Measurements from ENCODE around the gene CAMKK1. TPM values are rescaled to one million over a fixed set of nuclear protein-coding genes. Genes with fewer than 3 reads are reported as not detected.

Gene CAMKK1
- polyA plus RNA-seq, 1 donor (not counting 4 experiments of a cell fraction or from before 2014, with no cell fraction given), result 2.5 TPM

DNA sequence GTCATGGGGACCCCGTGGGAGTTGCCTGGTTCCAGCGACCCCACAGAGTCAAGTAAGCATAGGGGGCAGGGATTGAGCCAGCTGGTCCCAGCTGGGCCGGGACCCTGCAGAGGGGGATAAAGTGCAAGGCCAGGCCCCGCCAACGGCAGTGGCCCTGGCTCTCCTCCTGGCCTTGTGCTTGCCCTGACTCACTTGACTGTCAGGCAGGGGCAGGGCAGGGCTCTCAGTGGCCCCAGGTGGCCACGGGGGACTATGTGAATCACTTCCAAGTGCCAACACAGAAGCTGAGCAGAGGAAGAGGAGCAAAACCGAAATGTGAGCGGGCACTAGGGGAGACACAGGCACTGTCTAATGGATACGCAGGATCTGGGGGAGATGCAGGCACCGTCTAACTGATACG, 25.2 kb downstream of the CAMKK1 start:
- no peak overlapping the region for H3K27ac ChIP-seq (ENCODE audit: control insufficient read depth, insufficient read depth, low read length)
- no peaks in the 10 kb centered on the region for H4K20me1 ChIP-seq (ENCODE audit: control insufficient read depth, extremely low read depth, insufficient read depth, low read length)
- no peak for DNase-seq (ENCODE audit: low read depth, low spot score)
- H3K4me1 ChIP-seq (ENCODE audit: control insufficient read depth, extremely low read depth, insufficient read depth, low read length), result no peaks in the 10 kb centered on the region
- H3K9me3 ChIP-seq (ENCODE audit: control insufficient read depth, low read depth, low read length), result no peaks in the 10 kb centered on the region
- no peaks in the 10 kb centered on the region for H3K79me2 ChIP-seq (ENCODE audit: control insufficient read depth, insufficient read depth, low read length)
- no peak for FAIRE-seq
- no peaks in the 10 kb centered on the region for H3K27me3 ChIP-seq (ENCODE audit: control insufficient read depth, extremely low read depth, insufficient read depth, low read length)
- dilution Hi-C loops (cut with MboI; ENCODE audit: extremely low pct_ligation_motif_present, low sequenced_read_pairs), result no loop called here
- H3K4me2 ChIP-seq (ENCODE audit: control insufficient read depth, extremely low read depth, insufficient read depth, low read depth, low read length), result no peak overlapping the region
- no peak overlapping the region for H2AFZ ChIP-seq (ENCODE audit: control insufficient read depth, low read length)
- no peak overlapping the region for H3K9ac ChIP-seq (ENCODE audit: control insufficient read depth, extremely low read depth, insufficient read depth, low read length)
- H3K9me1 ChIP-seq (ENCODE audit: control insufficient read depth, extremely low read depth, insufficient read depth, low read length), result no peaks in the 10 kb centered on the region
- H3K4me3 ChIP-seq (ENCODE audit: control insufficient read depth in 2 of 3, extremely low read depth in 1 of 3, insufficient read depth in 2 of 3, low read depth in 1 of 3, low read length in 3 of 3), result no peak overlapping the region
- TF ChIP-seq EZH2 (IDR thresholded peaks at IDR 0.05; ENCODE audit: low read length) (no peak), CTCF (optimal IDR thresholded peaks at IDR 0.05 in 1 of 3, IDR thresholded peaks at IDR 0.05 in 1 of 3, conservative IDR thresholded peaks at IDR 0.05 in 1 of 3; ENCODE audit: extremely low read depth in 1 of 3, insufficient read depth in 2 of 3, low read length in 3 of 3) (no peak)
- no peaks in the 10 kb centered on the region for H3K36me3 ChIP-seq (ENCODE audit: control insufficient read depth in 2 of 2, extremely low read depth in 1 of 2, insufficient read depth in 2 of 2, low read length in 2 of 2)

- H3K4me1 ChIP-seq (ENCODE audit: control insufficient read depth, extremely low read depth, insufficient read depth, low read length), result no peaks in the 10 kb centered on the region
- no peak overlapping the region for H3K4me3 ChIP-seq (ENCODE audit: control insufficient read depth in 2 of 3, extremely low read depth in 1 of 3, insufficient read depth in 2 of 3, low read depth in 1 of 3, low read length in 3 of 3)
- no peaks in the 10 kb centered on the region for H3K9me1 ChIP-seq (ENCODE audit: control insufficient read depth, extremely low read depth, insufficient read depth, low read length)
- H3K27me3 ChIP-seq (ENCODE audit: control insufficient read depth, extremely low read depth, insufficient read depth, low read length), result no peaks in the 10 kb centered on the region
- dilution Hi-C loops (cut with MboI; ENCODE audit: extremely low pct_ligation_motif_present, low sequenced_read_pairs), result no loop called here
- no peaks in the 10 kb centered on the region for H3K79me2 ChIP-seq (ENCODE audit: control insufficient read depth, insufficient read depth, low read length)
- H3K36me3 ChIP-seq (ENCODE audit: control insufficient read depth in 2 of 2, extremely low read depth in 1 of 2, insufficient read depth in 2 of 2, low read length in 2 of 2), result no peaks in the 10 kb centered on the region
- no peak overlapping the region for H3K9ac ChIP-seq (ENCODE audit: control insufficient read depth, extremely low read depth, insufficient read depth, low read length)
- no peak for TF ChIP-seq EZH2 (IDR thresholded peaks at IDR 0.05; ENCODE audit: low read length)
- no peak for TF ChIP-seq CTCF (optimal IDR thresholded peaks at IDR 0.05 in 1 of 3, IDR thresholded peaks at IDR 0.05 in 1 of 3, conservative IDR thresholded peaks at IDR 0.05 in 1 of 3; ENCODE audit: extremely low read depth in 1 of 3, insufficient read depth in 2 of 3, low read length in 3 of 3)
- H2AFZ ChIP-seq (ENCODE audit: control insufficient read depth, low read length), result no peak overlapping the region
- no peaks in the 10 kb centered on the region for H4K20me1 ChIP-seq (ENCODE audit: control insufficient read depth, extremely low read depth, insufficient read depth, low read length)
- H3K9me3 ChIP-seq (ENCODE audit: control insufficient read depth, low read depth, low read length), result no peaks in the 10 kb centered on the region
- FAIRE-seq, result no peak
- no peak overlapping the region for H3K27ac ChIP-seq (ENCODE audit: control insufficient read depth, insufficient read depth, low read length)
- DNase-seq (ENCODE audit: low read depth, low spot score), result no peak
- H3K4me2 ChIP-seq (ENCODE audit: control insufficient read depth, extremely low read depth, insufficient read depth, low read depth, low read length), result no peak overlapping the region
These were observed 25.7 kb downstream of the CAMKK1 start for GRCh38 chr17:3867106-3867505.

Data from keratinocyte (primary cell).